AG04449 (cell line): ENCODE results near the gene EIF4B.

Experiments used
- CTCF ChIA-PET: fragments of 350-600 bp; formaldehyde crosslinking; extraction: SDS; loops from one replicate; lab custom pipeline; 2021; ENCODE audit warnings: antibody characterized with exemption; lab: Yijun Ruan, JAX
- POLR2A ChIA-PET: fragments of 400-600, 350-600 bp; formaldehyde crosslinking; extraction: SDS; loops from one replicate; lab custom pipeline; 2020; ENCODE audit warnings: antibody characterized with exemption, inconsistent platforms; lab: Yijun Ruan, JAX
- DNase-seq: peaks from one replicate; pipeline ENCODE4 v3.0.0-alpha.2; 2010; ENCODE audit warnings: low read depth, low spot score
- H3K4me3 ChIP-seq: 2 replicates; pipeline ENCODE4 v1.5.1; 2011; ENCODE audit warnings: low read depth, mild to moderate bottlenecking, control low read depth, low read length
- TF ChIP-seq, protein P1 (sequence below): IDR thresholded peaks from one replicate; pipeline ENCODE4 v1.5.1; 2011; ENCODE audit warnings: mild to moderate bottlenecking, moderate library complexity, low read length, control low read depth, inconsistent platforms; ENCODE audit not compliant: insufficient read depth; ENCODE audit errors: missing control alignments

EIF4B gene

GRCh38 chr12:53061404-53062010, 55.3 kb downstream of the EIF4B start:
- ChIA-PET CTCF (interaction anchor here (0.8 to 28.9 kb wide), 12 partner anchors 8 to 137 kb away, joined by 3 to 655 read pairs (median 4); partner anchors contain the start of genes IGFBP6, SOAT2 and TNS2), POLR2A (interaction anchor here (0.8 to 2.4 kb wide), 6 partner anchors 8 to 119 kb away, joined by 3 to 9 read pairs (median 4); partner anchors contain the start of genes CSAD and ZNF740)
- TF ChIP-seq, protein P1, sequence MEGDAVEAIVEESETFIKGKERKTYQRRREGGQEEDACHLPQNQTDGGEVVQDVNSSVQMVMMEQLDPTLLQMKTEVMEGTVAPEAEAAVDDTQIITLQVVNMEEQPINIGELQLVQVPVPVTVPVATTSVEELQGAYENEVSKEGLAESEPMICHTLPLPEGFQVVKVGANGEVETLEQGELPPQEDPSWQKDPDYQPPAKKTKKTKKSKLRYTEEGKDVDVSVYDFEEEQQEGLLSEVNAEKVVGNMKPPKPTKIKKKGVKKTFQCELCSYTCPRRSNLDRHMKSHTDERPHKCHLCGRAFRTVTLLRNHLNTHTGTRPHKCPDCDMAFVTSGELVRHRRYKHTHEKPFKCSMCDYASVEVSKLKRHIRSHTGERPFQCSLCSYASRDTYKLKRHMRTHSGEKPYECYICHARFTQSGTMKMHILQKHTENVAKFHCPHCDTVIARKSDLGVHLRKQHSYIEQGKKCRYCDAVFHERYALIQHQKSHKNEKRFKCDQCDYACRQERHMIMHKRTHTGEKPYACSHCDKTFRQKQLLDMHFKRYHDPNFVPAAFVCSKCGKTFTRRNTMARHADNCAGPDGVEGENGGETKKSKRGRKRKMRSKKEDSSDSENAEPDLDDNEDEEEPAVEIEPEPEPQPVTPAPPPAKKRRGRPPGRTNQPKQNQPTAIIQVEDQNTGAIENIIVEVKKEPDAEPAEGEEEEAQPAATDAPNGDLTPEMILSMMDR, result no peak
- no peak for DNase-seq
- no peak overlapping the region for H3K4me3 ChIP-seq

DNA sequence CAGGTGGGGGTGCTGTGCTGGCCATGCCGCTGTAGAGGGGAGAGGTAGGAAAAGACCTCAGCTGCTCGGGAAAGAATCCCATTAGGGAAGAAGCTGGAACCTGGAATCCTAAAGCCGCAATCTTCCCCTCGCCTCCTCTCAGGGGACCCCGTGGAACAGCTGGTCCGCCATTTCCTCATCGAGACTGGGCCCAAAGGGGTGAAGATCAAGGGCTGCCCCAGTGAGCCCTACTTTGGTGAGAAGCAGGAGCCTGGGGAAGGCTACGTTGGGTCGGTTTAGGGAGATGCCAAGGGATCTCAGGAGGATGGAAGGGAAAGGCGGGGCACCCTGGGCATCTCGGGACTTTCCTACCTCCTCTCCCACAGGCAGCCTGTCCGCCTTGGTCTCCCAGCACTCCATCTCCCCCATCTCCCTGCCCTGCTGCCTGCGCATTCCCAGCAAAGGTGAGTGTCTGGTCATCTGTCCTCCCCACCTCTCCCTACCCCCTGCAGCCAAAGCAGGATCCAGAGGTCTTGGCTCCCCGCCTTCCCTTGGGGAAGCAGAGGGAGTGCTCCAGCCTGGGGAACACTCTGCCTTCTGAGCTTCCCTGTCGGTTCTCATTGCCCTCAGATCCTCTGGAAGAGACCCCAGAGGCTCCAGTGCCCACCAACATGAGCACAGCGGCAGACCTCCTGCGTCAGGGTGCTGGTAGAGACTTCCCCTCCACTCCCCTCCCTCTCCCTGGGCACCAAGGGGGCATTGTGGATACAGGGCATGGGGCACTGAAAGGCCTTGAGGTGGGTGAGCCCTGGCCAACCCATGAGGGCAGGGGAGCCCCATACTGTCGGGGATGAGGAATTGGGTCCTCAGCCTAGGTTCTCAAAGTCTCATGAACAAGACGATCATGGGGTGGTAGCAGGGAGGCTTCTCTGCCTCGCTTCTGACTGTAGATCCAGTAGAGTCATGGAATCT, 56.0 kb downstream of the EIF4B start:
- ChIA-PET CTCF (interaction anchor here (0.8 to 28.9 kb wide), 18 partner anchors 7 to 237 kb away, joined by 3 to 655 read pairs (median 4); partner anchors contain the start of genes CSAD, IGFBP6, MYG1 and SOAT2), POLR2A (interaction anchor here (0.6 to 7.6 kb wide), 11 partner anchors 9 to 131 kb away, joined by 3 to 74 read pairs (median 3); partner anchors contain the start of genes CSAD, IGFBP6 and ZNF740)
- H3K4me3 ChIP-seq, result no peak overlapping the region
- TF ChIP-seq, protein P1, result no peak
- DNase-seq, result no peak

- ChIA-PET POLR2A (interaction anchor here (0.7 to 7.6 kb wide), 7 partner anchors 9 to 134 kb away, joined by 3 to 74 read pairs (median 3); partner anchors contain the start of gene IGFBP6), CTCF (interaction anchor here (0.7 to 28.9 kb wide), 15 partner anchors 7 to 236 kb away, joined by 3 to 655 read pairs (median 4); partner anchors contain the start of genes CSAD, IGFBP6, MYG1 and SOAT2)
- no peak for DNase-seq
- TF ChIP-seq, protein P1, result no peak
- H3K4me3 ChIP-seq, result no peak overlapping the region
Observed at GRCh38 chr12:53062977-53063707, 56.9 kb downstream of the EIF4B start.

DNA sequence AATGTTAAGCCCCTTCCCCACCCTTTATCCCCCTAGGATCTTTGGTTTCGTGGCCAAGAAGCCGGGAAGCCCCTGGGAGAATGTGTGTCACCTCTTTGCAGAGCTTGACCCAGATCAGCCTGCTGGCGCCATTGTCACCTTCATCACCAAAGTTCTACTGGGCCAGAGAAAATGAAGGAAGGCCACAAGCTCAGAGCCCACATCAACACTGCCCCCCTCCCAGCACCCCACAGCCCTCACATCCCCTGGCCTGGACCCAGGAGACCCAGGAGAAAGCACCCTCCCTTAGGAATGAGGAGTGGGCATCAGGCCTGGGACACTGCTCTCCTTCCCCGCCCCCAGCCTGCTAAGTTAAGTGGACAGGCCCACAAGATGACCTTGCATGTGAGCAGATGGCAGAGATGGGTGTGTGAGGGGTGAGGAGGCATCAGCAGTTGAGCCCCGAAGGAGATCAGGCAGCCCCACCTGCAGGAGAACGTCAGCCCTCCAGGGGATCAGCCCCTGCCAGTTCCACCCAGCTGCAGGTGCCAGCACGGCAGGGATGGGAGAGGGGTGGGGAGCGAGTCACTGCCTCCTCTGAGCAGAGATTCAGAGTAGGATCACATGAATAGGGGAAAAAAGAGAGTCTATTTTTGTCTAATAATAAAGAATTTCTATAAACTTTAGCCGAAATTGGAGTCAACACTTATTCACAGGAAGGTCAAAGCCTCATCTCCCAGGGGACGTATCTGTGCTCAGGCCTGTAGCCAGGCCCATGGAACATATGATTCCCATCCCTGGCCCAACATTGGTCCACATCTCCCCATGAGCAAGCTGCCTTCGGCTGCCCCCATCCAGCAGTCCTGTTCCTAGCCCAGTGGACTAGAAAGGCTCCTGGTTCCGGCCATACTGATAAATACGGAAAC, 57.7 kb downstream of the EIF4B start:
- TF ChIP-seq, protein P1, result no peak
- no peak for DNase-seq
- no peak overlapping the region for H3K4me3 ChIP-seq
- ChIA-PET POLR2A (interaction anchor here (0.7 to 8.2 kb wide), 9 partner anchors 9 to 134 kb away, joined by 3 to 74 read pairs (median 10); partner anchors contain the start of genes IGFBP6, SOAT2, SPRYD3 and ZNF740), CTCF (interaction anchor here (0.7 to 28.9 kb wide), 16 partner anchors 8 to 235 kb away, joined by 3 to 655 read pairs (median 22); partner anchors contain the start of genes CSAD, IGFBP6, MYG1 and SOAT2)
